DMS153 treated with DMSO at 0.1 percent for 48 hours (cell line): Measurements from ENCODE around the gene PCDH9.
"Not testable (repeated sequence)": the region's sequence is repeated elsewhere in the genome, so short reads cannot be mapped to it uniquely, and the experiment has no call there.

Source experiments
- DNase-seq: peaks from one replicate; lab custom pipeline; 2025; ENCODE audit not compliant: unreplicated experiment; lab: John Stamatoyannopoulos, UW

PCDH9 gene

DNA sequence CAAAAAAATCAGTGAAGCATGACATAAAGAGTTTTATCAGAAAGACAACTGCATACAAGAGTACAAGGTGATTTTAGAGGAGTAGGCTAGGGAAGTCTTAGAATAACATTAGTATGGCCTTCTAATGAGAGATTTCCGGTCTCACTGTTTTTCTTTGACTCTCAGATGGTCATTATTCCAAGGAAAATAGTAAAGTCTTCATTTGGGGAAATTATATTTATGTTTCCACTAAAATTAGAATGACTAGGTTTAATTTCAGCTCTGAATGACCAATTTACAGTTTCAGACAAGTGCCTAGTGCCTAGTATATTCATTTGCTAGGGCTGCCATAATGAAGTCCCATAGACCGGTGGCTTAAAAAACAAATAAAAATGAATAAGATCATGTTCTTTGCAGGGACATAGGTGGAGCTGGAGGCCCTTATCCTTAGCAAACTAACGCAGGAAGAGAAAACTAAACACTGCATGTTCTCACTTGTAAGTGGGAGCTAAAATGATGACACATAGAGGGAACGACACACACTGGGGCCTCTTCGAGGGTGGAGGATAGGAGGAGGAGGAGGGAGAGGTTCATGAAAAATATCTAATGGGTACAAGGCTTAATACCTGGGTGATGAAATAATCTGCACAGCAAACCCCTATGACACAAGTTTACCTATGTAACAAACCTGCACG lies 303.1 kb downstream of the PCDH9 start:
- DNase-seq: no peak

DNA sequence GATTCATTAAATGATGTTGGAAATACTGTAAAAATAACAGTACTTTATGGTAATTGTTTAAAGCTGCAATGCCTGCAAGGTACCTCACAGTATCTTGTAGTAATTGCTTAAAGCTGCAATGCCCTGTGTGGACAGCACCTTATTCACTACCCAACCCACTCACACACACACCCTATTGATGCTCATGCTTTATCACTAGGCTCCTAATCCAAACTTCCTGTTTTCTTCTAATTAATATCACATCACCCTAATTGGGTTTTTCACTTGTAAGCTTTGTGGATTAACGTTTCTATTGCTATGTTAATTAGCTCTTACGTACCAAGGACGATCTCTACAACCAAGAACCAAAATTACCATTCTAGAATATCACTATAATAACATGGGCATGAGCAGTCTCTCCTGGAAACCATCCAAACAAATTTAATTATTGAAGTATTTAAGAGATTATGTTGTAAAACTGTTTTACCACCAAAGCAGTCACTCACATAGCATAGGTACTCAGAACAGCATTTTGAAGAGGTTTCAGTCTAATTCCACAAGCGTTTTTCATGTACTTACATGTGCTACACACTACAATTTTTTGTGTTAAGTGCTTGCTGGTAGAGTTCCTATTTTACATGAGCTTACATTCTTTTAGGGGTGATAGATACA lies 303.8 kb downstream of the PCDH9 start:
- DNase-seq: no peak

DNA sequence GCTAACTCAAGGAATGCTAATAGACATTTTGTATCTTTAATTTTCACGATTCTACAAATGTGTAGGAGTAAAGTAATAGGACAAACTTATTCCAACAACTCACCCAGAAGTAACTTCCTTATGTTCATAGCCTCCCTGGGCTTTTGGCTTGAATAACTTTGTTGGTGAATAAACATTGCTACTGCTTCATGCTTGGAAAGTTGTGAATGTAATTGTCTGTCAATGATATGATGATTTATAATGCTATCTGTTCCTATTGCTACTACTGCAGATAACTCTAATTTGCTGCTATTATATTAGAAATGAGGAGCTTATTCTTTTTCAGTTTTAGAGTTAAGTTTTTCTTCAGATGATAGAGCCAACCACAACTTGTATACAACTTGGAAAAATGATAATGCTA lies 307.7 kb downstream of the PCDH9 start:
- DNase-seq: no peak

DNA sequence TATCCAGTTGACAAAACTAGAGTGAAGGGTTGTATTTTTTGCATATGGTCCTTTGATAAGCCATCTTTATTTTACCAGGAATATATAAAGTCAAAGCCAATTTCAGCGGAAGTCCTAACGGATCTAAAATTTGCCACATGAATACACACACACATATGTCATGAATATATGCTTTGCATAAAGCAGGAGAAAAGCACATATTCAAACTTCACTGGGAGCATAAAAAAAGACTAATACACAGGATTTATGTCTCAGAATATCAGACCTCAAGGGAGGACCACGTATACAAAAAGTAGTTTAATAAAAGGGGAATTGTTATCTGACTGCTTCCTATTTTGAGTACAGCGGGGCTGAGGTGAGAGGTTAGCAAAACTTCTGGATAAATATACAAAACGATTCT lies 308.7 kb downstream of the PCDH9 start:
- no peak for DNase-seq

DNA sequence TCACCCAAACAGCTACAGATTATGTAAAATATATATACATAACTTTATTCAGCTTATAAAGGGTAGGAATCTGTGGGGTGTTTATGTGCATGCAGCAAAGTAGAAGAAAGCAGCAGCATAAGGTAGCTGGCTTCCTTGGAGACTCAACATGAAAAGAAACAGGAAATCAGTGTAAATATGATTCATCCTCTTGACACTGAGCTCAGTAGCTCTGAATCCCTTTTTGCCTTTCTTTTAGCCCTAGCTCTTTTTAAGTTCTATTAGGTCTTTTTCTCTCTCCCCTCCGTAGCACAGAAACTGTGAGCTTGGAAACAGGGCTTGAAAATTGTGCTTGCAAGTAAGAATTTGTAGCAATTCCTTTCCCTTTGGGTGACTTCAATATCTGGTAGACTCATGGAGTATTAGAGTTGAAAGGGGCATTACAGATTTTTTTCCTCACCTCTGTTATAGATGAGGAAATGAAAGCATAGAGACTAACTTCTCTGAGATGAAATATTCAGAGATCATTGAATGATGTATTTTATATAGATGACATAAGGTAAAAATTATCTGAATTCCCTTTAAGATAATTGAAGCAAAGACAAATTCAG lies 314.4 kb downstream of the PCDH9 start:
- DNase-seq: no peak

DNA sequence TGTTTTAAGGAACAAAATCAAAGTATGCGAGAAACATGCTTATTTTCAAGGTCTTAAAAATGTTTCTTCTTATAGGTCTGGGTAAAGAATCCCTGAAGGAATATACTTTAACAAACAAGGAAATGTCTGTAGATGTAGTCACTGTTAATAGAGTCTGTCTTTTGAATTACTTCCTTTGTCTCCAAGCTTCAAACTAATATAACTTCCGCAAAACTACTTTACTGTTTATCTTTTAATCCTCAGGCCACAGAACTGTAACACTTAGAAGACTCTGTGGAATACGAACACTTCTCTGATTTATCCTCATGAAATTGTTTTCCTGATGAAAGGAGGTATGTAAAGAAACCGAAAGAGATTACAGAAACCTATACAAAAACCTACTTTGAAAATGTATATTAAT lies 316.0 kb downstream of the PCDH9 start:
- no peak for DNase-seq

DNA sequence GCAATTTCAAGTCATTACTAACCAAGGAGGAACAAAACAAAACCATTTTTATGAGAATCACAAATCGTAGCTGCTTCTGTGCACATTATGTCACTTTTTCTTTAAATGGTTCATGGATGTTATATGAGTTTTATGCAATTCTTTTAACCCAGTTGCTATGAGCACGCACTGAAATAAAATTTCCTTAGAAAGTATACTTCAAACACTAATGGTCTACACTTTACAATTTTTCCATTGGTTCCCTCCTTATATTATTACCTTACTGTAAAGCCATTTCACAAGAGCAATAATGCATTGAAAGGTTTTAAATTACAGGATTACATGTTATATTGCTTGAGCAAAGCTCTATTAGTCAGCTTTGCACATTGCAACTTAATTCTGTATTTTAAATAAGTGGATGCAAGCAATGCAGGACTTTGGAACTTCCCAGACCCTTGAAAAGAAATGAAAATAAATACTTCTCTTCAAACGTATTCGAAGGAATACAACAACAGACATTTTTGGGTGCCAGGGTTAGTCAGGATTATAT lies 318.7 kb downstream of the PCDH9 start:
- DNase-seq: no peak

DNA sequence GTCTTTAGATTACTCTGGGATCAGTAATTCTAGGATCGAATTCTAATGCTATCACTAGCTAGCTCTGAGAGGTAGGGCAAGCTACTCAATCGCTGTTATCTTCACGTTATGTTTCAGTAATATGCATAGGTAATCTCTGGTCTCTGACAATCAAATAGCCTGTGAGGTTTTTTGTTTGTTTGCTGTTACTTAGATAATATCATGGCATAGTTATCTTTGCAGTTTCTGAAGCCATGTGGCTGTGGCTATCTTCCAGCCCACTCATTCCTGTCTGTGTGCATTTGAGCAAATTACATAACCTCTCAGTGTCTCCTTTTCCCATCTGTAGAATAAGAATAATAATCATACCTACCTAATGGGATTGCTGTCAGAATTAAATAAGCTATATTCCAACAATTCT lies 330.2 kb downstream of the PCDH9 start:
- no peak for DNase-seq

DNA sequence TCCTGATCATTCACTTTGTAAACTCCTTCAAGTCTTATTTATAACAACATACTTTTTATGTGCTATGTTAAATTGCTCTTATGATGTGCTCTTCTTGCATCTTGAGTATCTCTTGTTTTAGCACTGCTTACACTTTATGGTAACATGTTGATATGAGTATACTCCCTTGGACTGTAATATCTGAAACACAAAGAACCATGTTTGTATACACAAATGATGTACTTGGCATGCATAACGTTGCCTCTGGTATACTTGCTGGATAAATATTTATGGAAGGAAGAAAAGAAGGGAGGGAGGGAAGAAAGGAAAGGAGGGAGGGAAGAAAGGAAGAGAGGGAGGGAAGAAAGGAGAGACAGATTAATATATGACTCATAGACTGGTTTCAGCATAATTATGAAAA lies 333.2 kb downstream of the PCDH9 start:
- DNase-seq: no peak

DNA sequence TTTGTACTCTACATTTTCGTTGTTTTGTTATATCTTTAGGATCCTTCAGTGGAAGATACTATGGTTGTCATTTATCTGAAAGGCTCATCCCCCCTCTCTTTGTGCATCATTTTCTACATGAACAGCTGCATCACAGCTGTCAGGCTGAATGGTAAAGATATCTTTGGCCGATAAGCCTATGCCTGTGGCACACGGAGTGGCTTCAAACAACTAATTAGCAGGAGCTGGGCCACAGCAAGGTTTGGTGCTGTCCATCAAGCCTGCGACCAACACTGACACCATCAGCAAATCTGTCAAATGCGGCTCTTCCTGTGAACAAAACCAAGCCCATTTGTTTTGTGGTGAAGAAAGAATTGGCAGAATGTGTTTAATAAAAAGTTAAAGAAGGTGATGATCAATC lies 334.4 kb downstream of the PCDH9 start:
- no peak for DNase-seq

DNA sequence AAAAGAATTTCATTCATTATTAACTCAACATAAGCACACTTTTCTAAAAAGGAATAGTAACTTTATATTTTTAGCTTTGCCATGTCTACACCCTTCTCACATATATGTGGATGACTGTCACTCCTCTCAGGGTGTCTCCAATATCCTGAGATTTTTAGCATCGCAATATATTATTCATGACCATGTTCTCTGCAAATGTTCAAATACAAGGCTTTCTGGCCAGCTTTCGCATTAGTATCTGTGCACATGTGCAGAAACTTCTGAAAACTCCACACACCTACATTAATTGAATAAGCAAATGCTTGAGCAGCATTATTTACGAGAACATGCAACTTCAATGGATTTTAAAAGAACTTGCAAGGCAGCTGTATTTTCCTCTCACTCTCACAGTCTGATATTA lies 334.8 kb downstream of the PCDH9 start:
- DNase-seq: no peak

DNA sequence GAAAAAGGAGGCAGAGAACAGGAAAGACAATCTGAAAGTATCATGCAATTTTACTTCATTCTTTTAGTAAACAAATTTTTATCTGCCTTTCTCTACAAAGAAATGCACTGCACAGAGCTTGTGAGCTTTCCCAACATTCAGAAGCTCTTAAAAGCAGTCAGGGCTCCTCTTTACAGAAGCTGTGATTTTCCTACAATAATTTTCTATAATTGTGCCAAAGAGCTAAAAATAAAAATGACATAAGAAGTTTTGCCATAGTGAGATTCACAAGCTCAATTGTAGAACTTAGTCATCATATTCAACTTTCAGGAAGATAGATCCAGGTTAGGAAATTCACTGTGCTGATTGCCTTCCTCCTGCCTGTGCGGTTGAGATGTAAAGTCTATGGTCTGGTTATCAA lies 341.4 kb downstream of the PCDH9 start:
- no peak for DNase-seq

DNA sequence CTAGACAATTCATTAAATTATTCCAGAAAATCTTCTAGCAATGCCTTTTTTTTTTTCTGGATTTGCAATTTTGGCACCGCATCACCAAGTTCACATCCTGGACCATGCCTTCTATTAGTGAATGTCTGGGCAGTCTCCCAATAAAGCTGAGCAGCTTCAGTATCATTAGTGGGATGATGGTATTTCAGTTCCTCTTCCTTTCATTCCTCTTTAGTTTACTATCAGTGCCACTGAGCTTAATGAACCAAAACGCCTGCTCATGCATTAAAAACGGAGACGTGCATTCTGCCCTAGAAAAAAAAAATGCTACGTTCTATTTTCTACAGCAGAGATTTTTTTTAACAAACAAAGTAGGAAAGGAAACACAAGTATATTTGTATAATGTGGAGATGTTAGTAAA lies 343.0 kb downstream of the PCDH9 start:
- no peak for DNase-seq

DNA sequence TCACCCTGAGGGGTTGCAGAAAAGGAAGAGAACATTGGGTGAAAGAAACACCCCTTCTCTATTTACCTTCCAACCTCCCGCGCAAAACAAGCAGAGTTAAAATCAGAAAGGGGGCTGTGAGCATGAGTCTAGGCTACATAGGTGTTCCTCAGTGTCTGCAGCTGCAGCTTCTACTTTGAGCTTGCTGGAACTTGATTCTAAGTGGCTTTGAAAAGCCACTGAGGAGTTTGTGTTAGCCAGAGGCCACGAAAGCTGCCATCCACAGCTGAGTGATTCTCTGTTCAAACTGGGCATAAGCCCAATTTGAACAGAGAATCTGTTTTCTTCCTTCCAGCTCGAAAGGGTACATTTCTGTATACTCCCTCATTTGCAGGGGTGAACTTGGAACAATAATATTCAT lies 343.9 kb downstream of the PCDH9 start:
- no peak for DNase-seq

DNA sequence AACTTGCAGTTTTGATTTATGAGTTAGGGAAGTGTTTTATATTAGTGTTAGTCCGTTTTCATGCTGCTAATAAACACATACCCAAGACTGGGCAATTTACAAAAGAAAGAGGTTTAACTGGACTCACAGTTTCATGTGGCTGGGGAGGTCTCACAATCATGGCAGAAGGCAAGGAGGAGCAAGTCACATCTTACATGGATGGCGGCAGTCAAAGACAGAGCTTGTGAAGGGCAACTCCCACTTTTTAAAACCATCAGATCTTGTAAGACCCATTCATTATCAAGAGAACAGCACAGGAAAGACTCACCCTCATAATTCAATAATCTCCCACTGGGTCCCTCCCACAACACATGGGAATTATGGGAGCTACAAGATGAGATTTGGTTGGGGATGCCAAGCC lies 349.0 kb downstream of the PCDH9 start:
- not testable (repeated sequence) for DNase-seq

DNA sequence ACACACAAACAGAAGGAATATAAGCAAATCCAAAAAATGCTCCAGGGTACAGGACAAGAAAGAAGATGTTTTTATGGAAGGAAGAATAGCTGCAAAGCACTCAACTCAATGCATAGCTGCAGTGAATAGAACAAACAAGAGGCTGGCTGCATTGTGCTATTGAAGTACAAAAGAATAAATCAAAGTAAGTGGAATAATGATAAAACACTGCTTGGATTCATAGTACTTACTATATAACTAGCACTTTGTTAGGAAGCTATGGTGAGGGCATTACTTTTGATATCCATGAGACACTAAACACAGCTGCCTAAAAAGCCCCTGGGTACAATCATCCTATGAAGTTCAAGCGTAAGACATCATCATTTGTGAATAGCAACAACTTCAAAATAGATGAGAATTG lies 350.1 kb downstream of the PCDH9 start:
- no peak for DNase-seq

DNA sequence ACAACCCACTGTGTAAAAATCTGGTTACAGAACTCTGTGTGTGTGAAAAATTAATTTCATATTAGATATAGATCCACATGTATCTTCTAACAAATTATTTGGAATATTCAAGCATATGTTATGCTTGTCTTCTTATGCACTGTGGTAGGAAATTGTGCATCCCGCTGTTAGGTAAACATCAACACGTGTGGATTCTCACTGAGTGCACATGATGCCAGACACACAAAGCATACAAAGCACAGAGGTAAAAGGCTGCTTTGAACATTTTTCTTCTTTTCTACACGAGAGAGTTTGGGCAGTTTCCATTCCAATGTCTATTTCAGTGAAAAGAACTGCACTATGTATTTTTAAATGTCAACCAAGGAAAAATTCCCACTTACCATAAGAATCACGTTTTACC lies 354.9 kb downstream of the PCDH9 start:
- DNase-seq: no peak

DNA sequence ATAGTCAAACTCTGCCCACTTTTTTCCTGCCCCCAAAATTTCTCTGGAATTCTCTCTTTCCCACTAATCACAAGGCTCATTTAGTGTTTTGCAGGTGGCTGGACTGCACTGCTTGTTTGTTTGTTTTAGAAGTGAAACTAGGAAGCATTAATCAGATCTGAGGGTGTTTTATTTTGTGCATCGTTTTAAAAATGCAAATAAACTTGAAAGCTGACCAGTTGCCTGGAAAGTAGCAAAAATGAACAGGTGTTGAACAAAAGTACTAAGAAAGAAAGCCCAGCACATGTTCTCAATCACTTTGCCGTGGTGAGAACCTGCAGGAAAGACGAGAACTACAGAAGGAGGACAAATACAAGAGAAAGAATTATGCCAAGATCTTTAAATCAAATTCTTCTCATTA lies 365.5 kb downstream of the PCDH9 start:
- no peak for DNase-seq

DNA sequence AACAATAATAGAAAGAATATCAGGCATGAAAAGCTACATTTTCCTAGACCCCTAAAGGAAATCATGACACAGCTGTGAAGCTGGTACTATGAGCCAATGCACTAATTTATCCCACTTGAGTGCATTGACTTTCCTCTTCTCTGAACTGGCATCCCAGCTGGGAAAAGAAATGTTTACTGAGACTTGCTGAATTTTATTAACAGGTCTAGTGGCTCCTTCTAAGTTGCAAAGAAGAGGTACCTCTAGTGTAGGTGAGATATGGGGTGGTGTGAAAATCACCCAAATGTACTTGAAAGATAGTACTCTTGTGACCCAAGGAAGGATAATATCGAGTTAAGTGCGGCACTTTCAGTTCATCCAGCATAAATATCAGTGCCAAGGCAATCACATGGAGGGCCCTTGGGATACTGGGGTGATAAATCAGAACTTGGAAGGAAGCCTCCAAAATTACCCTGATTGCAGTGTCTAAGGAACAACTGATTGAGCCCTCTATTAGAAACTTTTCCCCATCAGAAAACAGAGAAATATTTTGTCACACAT lies 369.2 kb downstream of the PCDH9 start:
- no peak for DNase-seq

DNA sequence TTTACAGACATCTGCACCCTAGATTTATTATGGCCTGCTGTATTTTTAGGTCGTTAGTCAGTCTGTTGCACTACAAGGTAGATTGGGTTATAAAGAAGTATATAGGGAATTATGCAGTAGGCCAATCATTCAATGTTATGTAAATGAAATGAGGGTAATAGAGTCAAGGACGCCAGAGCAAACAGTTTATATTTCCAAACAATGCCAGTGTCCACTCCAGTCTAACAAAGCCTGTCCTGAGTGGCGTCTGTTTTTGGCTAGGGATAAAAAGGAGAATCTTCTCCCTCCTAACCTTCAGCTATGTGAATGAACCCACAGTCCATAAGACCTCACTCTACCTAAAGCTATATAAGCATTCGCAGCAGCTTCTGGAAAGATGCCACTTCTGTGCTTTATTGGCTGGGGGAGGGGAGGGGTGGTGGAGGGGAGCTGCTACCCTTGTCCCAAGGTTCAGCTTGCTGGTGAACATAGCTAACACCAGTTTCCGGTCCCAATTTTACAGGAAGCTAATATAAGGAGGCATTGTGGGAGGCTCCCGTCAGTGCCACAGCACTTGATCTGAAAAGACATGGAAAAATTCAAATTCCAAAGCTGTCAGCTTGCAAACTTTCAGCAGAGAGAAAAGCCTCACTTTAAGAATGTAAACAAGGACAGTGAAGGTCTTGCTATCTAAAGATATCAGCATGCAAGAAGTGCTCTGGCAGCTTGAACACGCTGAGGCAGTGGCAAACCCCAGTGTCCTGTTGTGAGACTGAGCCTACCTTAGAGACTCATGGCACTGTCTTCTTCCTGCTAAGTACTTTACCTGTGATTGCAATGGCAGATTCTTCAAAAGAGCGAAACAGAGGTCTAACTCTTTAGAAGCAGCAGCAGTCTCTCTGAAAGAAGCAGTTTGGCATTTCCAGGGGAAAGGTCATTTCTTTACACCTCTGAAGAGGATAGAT lies 369.9 kb downstream of the PCDH9 start:
- no peak for DNase-seq

DNA sequence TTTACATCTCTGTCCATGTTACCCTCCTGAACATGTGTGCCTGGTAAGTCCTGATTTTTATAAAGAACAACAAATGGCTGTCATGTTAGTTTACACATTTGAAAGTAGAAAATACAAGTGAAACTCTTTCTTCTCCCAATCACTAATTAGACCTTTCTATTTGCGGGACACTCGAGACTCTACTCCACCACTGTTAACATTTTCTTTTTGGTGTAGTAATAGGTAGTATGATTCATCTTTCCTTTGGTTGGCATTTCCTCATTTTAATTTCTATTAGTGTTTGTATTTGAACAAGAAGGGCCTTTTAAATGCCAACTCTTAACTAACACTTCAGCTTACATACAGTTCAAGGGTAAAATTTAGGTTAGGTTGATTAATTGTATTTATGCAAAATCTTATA lies 371.1 kb downstream of the PCDH9 start:
- no peak for DNase-seq
